Measurements from ENCODE around the gene DES. TPM values are rescaled to one million over a fixed set of nuclear protein-coding genes. Genes with fewer than 3 reads are reported as not detected.

DES gene
- total RNA-seq, 2 experiments from 2014 or later, result not detected

- H3K36me3 ChIP-seq (ENCODE audit: insufficient read depth, low read length), result no peaks in the 10 kb centered on the region
- DNase-seq (ENCODE audit: low spot score), result no peak
- no peak overlapping the region for H3K4me3 ChIP-seq (ENCODE audit: low read depth, low read length, poor library complexity, severe bottlenecking)
- H3K79me2 ChIP-seq (ENCODE audit: insufficient read depth, low read depth, low read length), result no peaks in the 10 kb centered on the region
- H3K9me3 ChIP-seq (ENCODE audit: low read length), result no peaks in the 10 kb centered on the region
- H3K27ac ChIP-seq (ENCODE audit: low read depth, low read length, poor library complexity, severe bottlenecking), result no peak overlapping the region
- intact Hi-C loops (cut with micrococcal nuclease; ENCODE audit: unreplicated experiment), result no loop called here
- H3K4me2 ChIP-seq (ENCODE audit: low read length), result no peak overlapping the region
- CTCF ChIA-PET (ENCODE audit: unreplicated experiment), result no interaction called here
- no peak for TF ChIP-seq EZH2phosphoT487 (IDR thresholded peaks at IDR 0.05; ENCODE audit: borderline replicate concordance, low read depth, low read length)
- no peak for TF ChIP-seq CTCF (conservative IDR thresholded peaks at IDR 0.05; ENCODE audit: low read length)
- POLR2A ChIA-PET, result no interaction called here
- peaks cover 10% of the 10 kb centered on the region for H3K4me1 ChIP-seq (ENCODE audit: insufficient read depth, low read length, poor library complexity, severe bottlenecking)
- BruUV-seq (replicated peaks), result no TSS peak
- no peaks in the 10 kb centered on the region for H4K20me1 ChIP-seq (ENCODE audit: insufficient read depth, low read length)
- H2AFZ ChIP-seq (ENCODE audit: low read length), result no peak overlapping the region
- H3K9me2 ChIP-seq (ENCODE audit: insufficient read depth, low read length), result no peaks in the 10 kb centered on the region
These were observed 30.7 kb downstream of the DES start for GRCh38 chr2:219448776-219449341.

- intact Hi-C loops (cut with micrococcal nuclease; ENCODE audit: unreplicated experiment), result no loop called here
- no TSS peak for BruUV-seq (replicated peaks)
- Histone ChIP-seq H3K9me3 (ENCODE audit: low read length) (no peaks in the 10 kb centered on the region), H3K4me2 (ENCODE audit: low read length) (no peak overlapping the region), H3K9me2 (ENCODE audit: insufficient read depth, low read length) (no peaks in the 10 kb centered on the region), H4K20me1 (ENCODE audit: insufficient read depth, low read length) (no peaks in the 10 kb centered on the region), H3K4me3 (ENCODE audit: low read depth, low read length, poor library complexity, severe bottlenecking) (no peak overlapping the region), H3K79me2 (ENCODE audit: insufficient read depth, low read depth, low read length) (no peaks in the 10 kb centered on the region), H2AFZ (ENCODE audit: low read length) (no peak overlapping the region), H3K36me3 (ENCODE audit: insufficient read depth, low read length) (no peaks in the 10 kb centered on the region), H3K27ac (ENCODE audit: low read depth, low read length, poor library complexity, severe bottlenecking) (no peak overlapping the region), H3K4me1 (ENCODE audit: insufficient read depth, low read length, poor library complexity, severe bottlenecking) (peaks cover 10% of the 10 kb centered on the region)
- ChIA-PET CTCF (ENCODE audit: unreplicated experiment) (no interaction called here), POLR2A (no interaction called here)
- no peak for DNase-seq (ENCODE audit: low spot score)
- TF ChIP-seq CTCF (conservative IDR thresholded peaks at IDR 0.05; ENCODE audit: low read length), result no peak
- TF ChIP-seq EZH2phosphoT487 (IDR thresholded peaks at IDR 0.05; ENCODE audit: borderline replicate concordance, low read depth, low read length), result no peak
These were observed 31.4 kb downstream of the DES start for GRCh38 chr2:219449609-219450008.

GRCh38 chr2:219451661-219452360 is 33.6 kb downstream of the DES start:
- Histone ChIP-seq H3K36me3 (ENCODE audit: insufficient read depth, low read length) (no peaks in the 10 kb centered on the region), H3K79me2 (ENCODE audit: insufficient read depth, low read depth, low read length) (no peaks in the 10 kb centered on the region), H3K4me3 (ENCODE audit: low read depth, low read length, poor library complexity, severe bottlenecking) (no peak overlapping the region), H4K20me1 (ENCODE audit: insufficient read depth, low read length) (no peaks in the 10 kb centered on the region), H3K9me2 (ENCODE audit: insufficient read depth, low read length) (no peaks in the 10 kb centered on the region), H3K4me2 (ENCODE audit: low read length) (no peak overlapping the region), H3K27ac (ENCODE audit: low read depth, low read length, poor library complexity, severe bottlenecking) (no peak overlapping the region), H3K4me1 (ENCODE audit: insufficient read depth, low read length, poor library complexity, severe bottlenecking) (peaks cover 5% of the 10 kb centered on the region), H2AFZ (ENCODE audit: low read length) (no peak overlapping the region), H3K9me3 (ENCODE audit: low read length) (no peaks in the 10 kb centered on the region)
- TF ChIP-seq EZH2phosphoT487 (IDR thresholded peaks at IDR 0.05; ENCODE audit: borderline replicate concordance, low read depth, low read length), result no peak
- TF ChIP-seq CTCF (conservative IDR thresholded peaks at IDR 0.05; ENCODE audit: low read length), result no peak
- intact Hi-C loops (cut with micrococcal nuclease; ENCODE audit: unreplicated experiment), result no loop called here
- no TSS peak for BruUV-seq (replicated peaks)
- no peak for DNase-seq (ENCODE audit: low spot score)
- CTCF ChIA-PET (ENCODE audit: unreplicated experiment), result no interaction called here
- POLR2A ChIA-PET, result interaction anchor here (0.8 kb wide), 1 partner anchor 12 kb away, joined by 3 read pairs; no protein-coding TSS in a partner anchor
